Measurements from ENCODE around the gene LIN7C. TPM values are rescaled to one million over a fixed set of nuclear protein-coding genes. Genes with fewer than 3 reads are reported as not detected.

LIN7C gene
- total RNA-seq, 2 experiments from 2014 or later = 19.7 to 31.6 TPM

DNA sequence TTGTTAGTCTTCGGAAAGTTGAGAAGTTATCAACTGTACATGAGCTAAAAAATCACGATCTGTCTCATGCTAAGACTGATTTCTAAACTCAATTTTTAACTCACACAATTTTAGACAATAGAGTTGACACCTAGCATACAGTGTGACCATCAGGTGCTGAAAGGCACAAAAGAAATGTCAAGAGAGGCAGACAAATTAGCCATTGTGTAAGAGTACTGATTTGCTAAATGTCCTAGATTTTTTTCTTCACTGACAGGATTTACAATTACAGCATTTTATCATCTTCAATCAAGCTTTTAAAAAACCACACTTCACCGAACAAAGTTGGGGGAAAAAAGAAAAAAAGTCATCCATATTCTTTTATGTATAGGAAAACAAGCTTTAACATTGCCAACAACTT, 40.9 kb downstream of the LIN7C start:
- H2AFZ ChIP-seq (ENCODE audit: low read length) = no peak overlapping the region
- H3K27ac ChIP-seq (ENCODE audit: low read depth, low read length, poor library complexity, severe bottlenecking) = no peak overlapping the region
- BruUV-seq (replicated peaks) = no TSS peak
- H3K79me2 ChIP-seq (ENCODE audit: insufficient read depth, low read depth, low read length) = no peaks in the 10 kb centered on the region
- no peaks in the 10 kb centered on the region for H3K36me3 ChIP-seq (ENCODE audit: insufficient read depth, low read length)
- no peak overlapping the region for H3K4me2 ChIP-seq (ENCODE audit: low read length)
- intact Hi-C loops (cut with micrococcal nuclease; ENCODE audit: unreplicated experiment) = no loop called here
- TF ChIP-seq EZH2phosphoT487 (IDR thresholded peaks at IDR 0.05; ENCODE audit: borderline replicate concordance, low read depth, low read length) = no peak
- no peak overlapping the region for H3K4me3 ChIP-seq (ENCODE audit: low read depth, low read length, poor library complexity, severe bottlenecking)
- H3K9me2 ChIP-seq (ENCODE audit: insufficient read depth, low read length) = no peaks in the 10 kb centered on the region
- POLR2A ChIA-PET = interaction anchor here (0.5 to 2.3 kb wide), 7 partner anchors 9 to 704 kb away, joined by 3 to 7 read pairs (median 3); no protein-coding TSS in a partner anchor
- H4K20me1 ChIP-seq (ENCODE audit: insufficient read depth, low read length) = no peaks in the 10 kb centered on the region
- no peaks in the 10 kb centered on the region for H3K4me1 ChIP-seq (ENCODE audit: insufficient read depth, low read length, poor library complexity, severe bottlenecking)
- H3K9me3 ChIP-seq (ENCODE audit: low read length) = no peaks in the 10 kb centered on the region
- DNase-seq (ENCODE audit: low spot score) = no peak
- CTCF ChIA-PET (ENCODE audit: unreplicated experiment) = no interaction called here

DNA sequence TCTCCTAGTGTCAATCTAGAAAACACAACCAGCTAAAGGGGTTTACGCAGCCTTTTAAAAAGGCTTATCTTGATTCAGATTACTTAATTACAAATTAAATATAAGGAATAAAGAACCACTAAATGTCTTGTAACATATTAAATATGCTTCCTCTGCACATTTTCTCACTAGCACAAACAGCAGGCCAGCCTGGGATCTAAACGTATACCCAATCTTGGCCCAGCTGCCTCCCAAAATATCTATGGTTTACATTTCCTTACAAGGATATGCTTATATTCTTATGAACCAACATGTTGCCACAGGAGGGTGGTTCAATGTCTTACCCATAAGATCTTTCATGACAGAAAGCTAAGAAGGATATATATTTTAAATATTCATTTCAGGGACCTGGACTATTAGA, 41.7 kb downstream of the LIN7C start:
- Histone ChIP-seq H2AFZ (ENCODE audit: low read length) (no peak overlapping the region), H3K9me3 (ENCODE audit: low read length) (no peaks in the 10 kb centered on the region), H3K4me2 (ENCODE audit: low read length) (no peak overlapping the region), H3K9me2 (ENCODE audit: insufficient read depth, low read length) (no peaks in the 10 kb centered on the region), H3K79me2 (ENCODE audit: insufficient read depth, low read depth, low read length) (no peaks in the 10 kb centered on the region), H3K4me3 (ENCODE audit: low read depth, low read length, poor library complexity, severe bottlenecking) (no peak overlapping the region), H4K20me1 (ENCODE audit: insufficient read depth, low read length) (no peaks in the 10 kb centered on the region), H3K4me1 (ENCODE audit: insufficient read depth, low read length, poor library complexity, severe bottlenecking) (no peaks in the 10 kb centered on the region), H3K36me3 (ENCODE audit: insufficient read depth, low read length) (no peaks in the 10 kb centered on the region), H3K27ac (ENCODE audit: low read depth, low read length, poor library complexity, severe bottlenecking) (no peak overlapping the region)
- CTCF ChIA-PET (ENCODE audit: unreplicated experiment) = no interaction called here
- DNase-seq (ENCODE audit: low spot score) = no peak
- POLR2A ChIA-PET = interaction anchor here (0.7 to 2.3 kb wide), 4 partner anchors 8 to 922 kb away, joined by 3 to 7 read pairs (median 3); no protein-coding TSS in a partner anchor
- BruUV-seq (replicated peaks) = no TSS peak
- no peak for TF ChIP-seq EZH2phosphoT487 (IDR thresholded peaks at IDR 0.05; ENCODE audit: borderline replicate concordance, low read depth, low read length)
- TF ChIP-seq, protein P1, sequence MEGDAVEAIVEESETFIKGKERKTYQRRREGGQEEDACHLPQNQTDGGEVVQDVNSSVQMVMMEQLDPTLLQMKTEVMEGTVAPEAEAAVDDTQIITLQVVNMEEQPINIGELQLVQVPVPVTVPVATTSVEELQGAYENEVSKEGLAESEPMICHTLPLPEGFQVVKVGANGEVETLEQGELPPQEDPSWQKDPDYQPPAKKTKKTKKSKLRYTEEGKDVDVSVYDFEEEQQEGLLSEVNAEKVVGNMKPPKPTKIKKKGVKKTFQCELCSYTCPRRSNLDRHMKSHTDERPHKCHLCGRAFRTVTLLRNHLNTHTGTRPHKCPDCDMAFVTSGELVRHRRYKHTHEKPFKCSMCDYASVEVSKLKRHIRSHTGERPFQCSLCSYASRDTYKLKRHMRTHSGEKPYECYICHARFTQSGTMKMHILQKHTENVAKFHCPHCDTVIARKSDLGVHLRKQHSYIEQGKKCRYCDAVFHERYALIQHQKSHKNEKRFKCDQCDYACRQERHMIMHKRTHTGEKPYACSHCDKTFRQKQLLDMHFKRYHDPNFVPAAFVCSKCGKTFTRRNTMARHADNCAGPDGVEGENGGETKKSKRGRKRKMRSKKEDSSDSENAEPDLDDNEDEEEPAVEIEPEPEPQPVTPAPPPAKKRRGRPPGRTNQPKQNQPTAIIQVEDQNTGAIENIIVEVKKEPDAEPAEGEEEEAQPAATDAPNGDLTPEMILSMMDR (conservative IDR thresholded peaks at IDR 0.05; ENCODE audit: low read length) = no peak
- intact Hi-C loops (cut with micrococcal nuclease; ENCODE audit: unreplicated experiment) = no loop called here

DNA sequence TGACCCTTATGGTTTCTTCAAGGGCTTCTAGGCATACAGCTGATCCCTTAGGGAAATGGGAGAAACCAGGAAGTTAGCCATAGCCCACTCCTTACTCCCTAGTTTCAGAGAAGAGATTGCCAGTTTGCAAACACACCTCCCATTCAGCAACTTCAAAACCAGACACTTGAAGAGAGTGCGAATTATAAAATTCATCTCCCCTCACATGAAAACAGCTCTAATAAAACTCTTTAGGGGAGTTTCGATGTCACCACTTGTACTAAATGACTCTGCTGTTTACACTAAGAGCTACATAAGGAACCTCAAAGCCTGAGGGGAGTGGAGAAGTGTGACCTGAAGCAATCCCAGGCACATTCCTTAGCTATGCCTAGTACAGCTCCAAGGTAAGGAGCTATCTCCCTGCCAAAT, 42.3 kb downstream of the LIN7C start:
- Histone ChIP-seq H4K20me1 (ENCODE audit: insufficient read depth, low read length) (no peaks in the 10 kb centered on the region), H3K9me2 (ENCODE audit: insufficient read depth, low read length) (no peaks in the 10 kb centered on the region), H3K4me3 (ENCODE audit: low read depth, low read length, poor library complexity, severe bottlenecking) (no peak overlapping the region), H3K27ac (ENCODE audit: low read depth, low read length, poor library complexity, severe bottlenecking) (no peak overlapping the region), H3K79me2 (ENCODE audit: insufficient read depth, low read depth, low read length) (no peaks in the 10 kb centered on the region), H3K9me3 (ENCODE audit: low read length) (no peaks in the 10 kb centered on the region), H3K4me1 (ENCODE audit: insufficient read depth, low read length, poor library complexity, severe bottlenecking) (no peaks in the 10 kb centered on the region), H3K36me3 (ENCODE audit: insufficient read depth, low read length) (no peaks in the 10 kb centered on the region), H3K4me2 (ENCODE audit: low read length) (no peak overlapping the region), H2AFZ (ENCODE audit: low read length) (no peak overlapping the region)
- POLR2A ChIA-PET = interaction anchor here (0.7 to 2.3 kb wide), 2 partner anchors 11 to 921 kb away, joined by 3 to 7 read pairs; no protein-coding TSS in a partner anchor
- CTCF ChIA-PET (ENCODE audit: unreplicated experiment) = no interaction called here
- TF ChIP-seq EZH2phosphoT487 (IDR thresholded peaks at IDR 0.05; ENCODE audit: borderline replicate concordance, low read depth, low read length) = no peak
- TF ChIP-seq, protein P1 (conservative IDR thresholded peaks at IDR 0.05; ENCODE audit: low read length) = no peak
- intact Hi-C loops (cut with micrococcal nuclease; ENCODE audit: unreplicated experiment) = no loop called here
- no peak for DNase-seq (ENCODE audit: low spot score)
- BruUV-seq (replicated peaks) = no TSS peak
